Natural killer cell (primary cell): ENCODE results near the gene KIF6. TPM values are rescaled to one million over a fixed set of nuclear protein-coding genes. Genes with fewer than 3 reads are reported as not detected.

Source experiments
- ATAC-seq, 3 donors: fragments of 150-1000 bp in 2 of 3; fragments of 200-7000 bp in 1 of 3; cut with Tn5 transposase; 1 replicate in 1 of 3; 2 replicates in 2 of 3; pipeline ENCODE4 v1.10.0; 2021; ENCODE audit warnings: mild to moderate bottlenecking in 2 of 3, moderate library complexity in 2 of 3
- DNase-seq, 2 donors: peaks; one replicate each; pipeline versions ENCODE4 v3.0.0 to v3.0.0-alpha.2; 2013 to 2021; ENCODE audit warnings: mixed read lengths in 1 of 2
- H3K27ac ChIP-seq: one replicate; pipeline ENCODE4 v1.5.1; 2013; ENCODE audit warnings: mild to moderate bottlenecking, low read length
- H3K27me3 ChIP-seq: one replicate; pipeline ENCODE4 v1.6.1; 2013; ENCODE audit warnings: low read length; ENCODE audit not compliant: control insufficient read depth, insufficient read depth
- H3K36me3 ChIP-seq: one replicate; pipeline ENCODE4 v1.6.1; 2013; ENCODE audit warnings: low read length; ENCODE audit not compliant: control insufficient read depth, insufficient read depth
- H3K4me1 ChIP-seq: one replicate; pipeline ENCODE4 v1.6.1; 2013; ENCODE audit warnings: low read length; ENCODE audit not compliant: control insufficient read depth, insufficient read depth
- H3K4me3 ChIP-seq: one replicate; pipeline ENCODE4 v1.5.1; 2013; ENCODE audit warnings: low read length
- H3K9me3 ChIP-seq: one replicate; pipeline ENCODE4 v1.6.1; 2013; ENCODE audit warnings: low read length; ENCODE audit not compliant: control insufficient read depth, insufficient read depth
- H3K27ac Mint-ChIP-seq, 2 donors: one replicate each; pipeline ENCODE4 v1.8.0; 2022; ENCODE audit warnings: mild to moderate bottlenecking in 2 of 2, mixed read lengths in 2 of 2, moderate library complexity in 1 of 2
- H3K27me3 Mint-ChIP-seq, 2 donors: one replicate each; pipeline ENCODE4 v1.8.0; 2022; ENCODE audit warnings: low read depth in 2 of 2, mixed read lengths in 2 of 2
- H3K36me3 Mint-ChIP-seq: one replicate; pipeline ENCODE4 v1.8.0; 2022; ENCODE audit warnings: mixed read lengths
- H3K4me1 Mint-ChIP-seq, 2 donors: one replicate each; pipeline ENCODE4 v1.8.0; 2022; ENCODE audit warnings: mixed read lengths in 2 of 2
- H3K4me3 Mint-ChIP-seq: one replicate; pipeline ENCODE4 v1.8.0; 2022; ENCODE audit warnings: mild to moderate bottlenecking, moderate library complexity, mixed read lengths
- H3K9me3 Mint-ChIP-seq, 2 donors: one replicate each; pipeline ENCODE4 v1.8.0; 2022; ENCODE audit warnings: mixed read lengths in 2 of 2
- WGBS: methylation state at CpG from one replicate; pipeline ENCODE4 v1.1.7; 2013; ENCODE audit warnings: missing lambda C conversion rate; ENCODE audit not compliant: insufficient coverage; 5-methylcytosine and 5-hydroxymethylcytosine counted together
- intact Hi-C: fragments of 100-400 bp; cut with micrococcal nuclease; formaldehyde crosslinking; loops from one replicate; pipeline ENCODE4 v1.14.2; 2022
- total RNA-seq, 4 donors: library from RNA; stranded (reverse); fragments of 120-200 nt in 1 of 4; gene quantifications; one replicate each; pipeline versions ENCODE4 v1.2.3 to v1.2.4, GENCODE V29; 2013 to 2022
- TF ChIP-seq, protein P1 (sequence below): fragments of 200-600 bp; IDR thresholded peaks from one replicate; pipeline ENCODE4 v1.8.0; 2022; ENCODE audit warnings: antibody characterized with exemption

Gene KIF6
- total RNA-seq, 3 donors from 2014 or later (not counting 1 experiment from before 2014, with no cell fraction given): not detected

DNA sequence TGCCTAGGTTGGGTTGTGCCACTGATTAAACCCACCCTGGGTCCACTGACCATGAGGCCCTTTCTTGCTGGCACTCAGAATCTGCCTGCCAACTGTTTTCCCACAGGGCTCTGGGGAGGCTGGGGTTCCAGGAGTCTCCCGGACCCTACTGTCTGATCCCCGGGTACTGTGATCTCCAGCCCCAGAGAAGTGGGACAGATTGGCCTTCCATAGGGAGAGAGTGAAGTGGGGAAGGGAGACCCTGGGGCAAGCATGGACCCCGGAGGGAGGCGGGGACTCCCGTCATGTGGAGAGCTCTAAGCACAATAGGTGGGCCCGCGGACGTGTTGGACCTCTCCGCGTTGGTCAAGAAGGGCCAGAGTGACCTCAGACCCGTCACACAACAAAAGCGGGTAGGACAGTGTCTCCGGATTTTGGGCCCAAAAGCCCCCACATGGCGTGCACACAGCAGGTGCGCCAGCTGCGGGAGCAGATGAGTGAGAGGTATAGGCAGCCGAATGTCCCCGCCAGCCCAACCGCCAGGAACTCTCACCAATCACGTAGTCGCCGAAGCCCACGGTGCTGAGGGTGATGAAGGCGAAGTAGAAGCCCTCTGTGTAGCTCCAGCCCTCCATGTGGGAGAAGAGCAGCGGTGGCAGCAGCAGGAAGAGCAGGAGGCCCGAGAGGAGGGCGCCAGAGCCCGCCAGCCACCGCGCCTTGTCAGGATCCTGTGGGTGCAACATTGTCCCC is 421.6 kb downstream of the KIF6 start:
- Mint-ChIP-seq H3K4me1 (peaks cover 0 to 11% of the 10 kb centered on the region in 2 donors), H3K27ac (no peak overlapping the region), H3K9me3 (no peaks in the 10 kb centered on the region), H3K27me3 (peaks cover 0 to 4% of the 10 kb centered on the region in 2 donors), H3K36me3 (no peaks in the 10 kb centered on the region), H3K4me3 (no peak overlapping the region)
- H3K4me1 ChIP-seq: peaks cover 6% of the 10 kb centered on the region
- no peak overlapping the region for H3K27ac ChIP-seq
- ATAC-seq (no peak), DNase-seq (no peak)
- no peak overlapping the region for H3K4me3 ChIP-seq
- TF ChIP-seq, protein P1, sequence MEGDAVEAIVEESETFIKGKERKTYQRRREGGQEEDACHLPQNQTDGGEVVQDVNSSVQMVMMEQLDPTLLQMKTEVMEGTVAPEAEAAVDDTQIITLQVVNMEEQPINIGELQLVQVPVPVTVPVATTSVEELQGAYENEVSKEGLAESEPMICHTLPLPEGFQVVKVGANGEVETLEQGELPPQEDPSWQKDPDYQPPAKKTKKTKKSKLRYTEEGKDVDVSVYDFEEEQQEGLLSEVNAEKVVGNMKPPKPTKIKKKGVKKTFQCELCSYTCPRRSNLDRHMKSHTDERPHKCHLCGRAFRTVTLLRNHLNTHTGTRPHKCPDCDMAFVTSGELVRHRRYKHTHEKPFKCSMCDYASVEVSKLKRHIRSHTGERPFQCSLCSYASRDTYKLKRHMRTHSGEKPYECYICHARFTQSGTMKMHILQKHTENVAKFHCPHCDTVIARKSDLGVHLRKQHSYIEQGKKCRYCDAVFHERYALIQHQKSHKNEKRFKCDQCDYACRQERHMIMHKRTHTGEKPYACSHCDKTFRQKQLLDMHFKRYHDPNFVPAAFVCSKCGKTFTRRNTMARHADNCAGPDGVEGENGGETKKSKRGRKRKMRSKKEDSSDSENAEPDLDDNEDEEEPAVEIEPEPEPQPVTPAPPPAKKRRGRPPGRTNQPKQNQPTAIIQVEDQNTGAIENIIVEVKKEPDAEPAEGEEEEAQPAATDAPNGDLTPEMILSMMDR: peak; percentile 56
- intact Hi-C loops: loop anchor here (1.0 to 2.0 kb wide), 3 partner anchors 137 to 431 kb away; no protein-coding TSS in a partner anchor
- WGBS: 87% methylated on average over 30 of the region's 30 CpGs
- H3K36me3 ChIP-seq: no peaks in the 10 kb centered on the region
- H3K27me3 ChIP-seq: no peaks in the 10 kb centered on the region
- H3K9me3 ChIP-seq: no peaks in the 10 kb centered on the region

DNA sequence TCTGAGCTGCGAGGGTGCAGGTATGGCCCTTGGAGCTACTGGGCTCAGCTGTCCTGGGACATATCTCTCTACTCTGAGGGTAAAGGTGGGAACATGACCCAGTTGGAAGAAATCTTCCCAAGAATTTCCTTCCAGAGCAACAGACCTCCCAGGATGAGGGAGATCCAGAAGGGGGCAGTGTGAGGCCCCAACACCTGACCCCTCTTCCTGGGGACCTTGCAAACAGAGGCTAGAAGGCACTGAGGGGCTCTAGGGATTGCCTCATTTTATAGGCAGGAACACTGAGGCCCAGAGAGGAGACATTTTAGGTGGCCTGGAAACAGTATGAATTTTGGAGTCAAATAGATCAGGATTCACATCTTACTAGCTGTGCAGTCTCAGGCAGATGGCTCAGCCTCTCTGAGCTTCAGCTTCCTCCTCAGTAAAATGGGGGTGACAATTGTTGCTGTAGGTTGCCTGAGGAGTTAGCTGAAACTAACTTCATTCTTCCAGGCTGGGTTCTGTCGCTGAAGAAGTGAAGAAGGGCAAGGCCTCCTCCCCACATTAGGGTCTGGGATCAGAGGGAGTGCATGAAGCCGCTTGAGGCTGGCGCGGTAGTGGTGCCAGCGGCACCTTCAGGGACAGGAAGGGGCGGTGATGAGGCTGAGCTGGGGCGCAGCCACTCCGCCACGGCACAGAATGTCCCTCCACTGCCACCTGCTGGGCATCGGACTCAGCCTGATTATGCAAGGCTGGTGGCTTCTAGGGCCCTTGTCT is 422.4 kb downstream of the KIF6 start:
- H3K27ac Mint-ChIP-seq: peak overlapping the region in 1 of 2 donors; percentile 60
- 12% methylated on average over 11 of the region's 11 CpGs for WGBS
- Histone ChIP-seq H3K4me3 (no peak overlapping the region), H3K4me1 (peaks cover 6% of the 10 kb centered on the region), H3K36me3 (no peaks in the 10 kb centered on the region), H3K27ac (no peak overlapping the region), H3K9me3 (no peaks in the 10 kb centered on the region), H3K27me3 (no peaks in the 10 kb centered on the region)
- TF ChIP-seq, protein P1: peak; percentile 89
- intact Hi-C loops: loop anchor here (1.0 to 2.0 kb wide), 3 partner anchors 137 to 431 kb away; no protein-coding TSS in a partner anchor
- H3K4me3 Mint-ChIP-seq: peak overlapping the region; percentile 57
- ATAC-seq (peak; percentile 93 to 100 (median 100)), DNase-seq (peak; percentile 82 to 91)
- peaks cover 0 to 11% of the 10 kb centered on the region in 2 donors for H3K4me1 Mint-ChIP-seq
- H3K9me3 Mint-ChIP-seq: no peaks in the 10 kb centered on the region
- peaks cover 0 to 2% of the 10 kb centered on the region in 2 donors for H3K27me3 Mint-ChIP-seq
- H3K36me3 Mint-ChIP-seq: no peaks in the 10 kb centered on the region

DNA sequence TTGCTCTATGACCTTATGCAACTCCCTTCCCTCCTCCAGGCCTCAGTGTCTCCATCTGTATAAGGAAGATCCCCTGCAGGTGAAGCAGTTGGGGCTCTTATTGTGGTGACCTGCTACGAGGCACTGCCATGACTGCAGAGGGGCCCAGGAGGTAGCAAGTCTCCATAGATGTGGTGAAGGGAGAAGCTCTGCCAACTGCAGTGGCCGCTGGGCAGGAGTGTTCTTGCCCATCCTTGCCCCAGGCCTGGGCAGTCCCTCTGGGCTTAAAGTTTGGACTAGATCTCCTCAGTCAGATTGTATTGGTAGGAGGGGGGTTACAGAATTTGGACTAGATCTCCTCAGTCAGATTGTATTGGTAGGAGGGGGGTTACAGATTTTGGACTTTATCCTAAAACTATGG is 423.2 kb downstream of the KIF6 start:
- DNase-seq: no peak
- Histone ChIP-seq H3K27ac (no peak overlapping the region), H3K36me3 (no peaks in the 10 kb centered on the region), H3K27me3 (no peaks in the 10 kb centered on the region), H3K9me3 (no peaks in the 10 kb centered on the region), H3K4me1 (peaks cover 6% of the 10 kb centered on the region), H3K4me3 (no peak overlapping the region)
- Mint-ChIP-seq H3K36me3 (no peaks in the 10 kb centered on the region), H3K4me3 (no peak overlapping the region), H3K4me1 (peaks cover 0 to 11% of the 10 kb centered on the region in 2 donors), H3K9me3 (no peaks in the 10 kb centered on the region), H3K27ac (no peak overlapping the region), H3K27me3 (no peaks in the 10 kb centered on the region)
- no peak for ATAC-seq
- intact Hi-C loops: loop anchor here (2.0 kb wide), 1 partner anchor 299 kb away; no protein-coding TSS in a partner anchor
- 86% methylated on average over 2 of the region's 2 CpGs for WGBS
- TF ChIP-seq, protein P1: no peak
